OCI-LY7 (cell line): Measurements from ENCODE around the gene DDX5.

ENCODE experiments used
- EZH2phosphoT487 ChIP-seq: fragments of 200-600 bp; sonication (generic); IDR thresholded peaks from 2 replicates; pipeline ENCODE4 v1.6.1; 2018; ENCODE audit warnings: low read depth, borderline replicate concordance, mild to moderate bottlenecking, mixed run types, antibody characterized with exemption, low read length, moderate library complexity, mixed read lengths
- TF ChIP-seq, protein P1 (sequence below): fragments of 200-600 bp; sonication (generic); conservative IDR thresholded peaks from 2 replicates; pipeline ENCODE4 v1.5.1; 2014; ENCODE audit warnings: mild to moderate bottlenecking, antibody characterized with exemption, low read length, moderate library complexity, mixed read lengths

- TF ChIP-seq, protein P1, sequence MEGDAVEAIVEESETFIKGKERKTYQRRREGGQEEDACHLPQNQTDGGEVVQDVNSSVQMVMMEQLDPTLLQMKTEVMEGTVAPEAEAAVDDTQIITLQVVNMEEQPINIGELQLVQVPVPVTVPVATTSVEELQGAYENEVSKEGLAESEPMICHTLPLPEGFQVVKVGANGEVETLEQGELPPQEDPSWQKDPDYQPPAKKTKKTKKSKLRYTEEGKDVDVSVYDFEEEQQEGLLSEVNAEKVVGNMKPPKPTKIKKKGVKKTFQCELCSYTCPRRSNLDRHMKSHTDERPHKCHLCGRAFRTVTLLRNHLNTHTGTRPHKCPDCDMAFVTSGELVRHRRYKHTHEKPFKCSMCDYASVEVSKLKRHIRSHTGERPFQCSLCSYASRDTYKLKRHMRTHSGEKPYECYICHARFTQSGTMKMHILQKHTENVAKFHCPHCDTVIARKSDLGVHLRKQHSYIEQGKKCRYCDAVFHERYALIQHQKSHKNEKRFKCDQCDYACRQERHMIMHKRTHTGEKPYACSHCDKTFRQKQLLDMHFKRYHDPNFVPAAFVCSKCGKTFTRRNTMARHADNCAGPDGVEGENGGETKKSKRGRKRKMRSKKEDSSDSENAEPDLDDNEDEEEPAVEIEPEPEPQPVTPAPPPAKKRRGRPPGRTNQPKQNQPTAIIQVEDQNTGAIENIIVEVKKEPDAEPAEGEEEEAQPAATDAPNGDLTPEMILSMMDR: no peak
- TF ChIP-seq EZH2phosphoT487: no peak
These were observed 21.7 kb downstream of the DDX5 start for GRCh38 chr17:64484380-64484779.
